Kidney glomerular epithelial cell (primary cell): Measurements from ENCODE around the gene COMMD10.

Source experiments
- DNase-seq: peaks from one replicate; lab custom pipeline; 2025; lab: John Stamatoyannopoulos, UW

The COMMD10 gene

GRCh38 chr5:116225281-116225922, 140.6 kb downstream of the COMMD10 start:
- DNase-seq = no peak

- DNase-seq = no peak
These were observed 144.4 kb downstream of the COMMD10 start for GRCh38 chr5:116229131-116229689.

DNA sequence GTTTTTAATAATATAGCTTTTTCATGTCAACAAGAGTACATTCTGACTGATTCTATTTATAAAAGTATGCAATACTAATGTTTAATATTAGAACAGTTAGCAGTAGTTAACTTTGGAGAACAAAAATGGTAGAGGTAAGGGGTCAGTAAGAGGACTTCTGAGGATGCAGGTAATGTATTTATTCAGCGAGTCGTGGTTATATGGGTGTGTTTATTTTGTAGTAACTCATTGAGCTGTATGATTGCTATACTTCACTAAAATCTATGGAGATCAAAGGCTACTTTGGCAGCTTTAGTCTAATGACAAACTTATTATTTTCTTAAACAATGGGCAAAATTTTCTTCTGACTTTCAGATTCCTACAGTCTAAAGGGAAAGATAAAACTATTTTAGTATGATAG, 146.5 kb downstream of the COMMD10 start:
- no peak for DNase-seq

GRCh38 chr5:116234681-116235080, 149.9 kb downstream of the COMMD10 start:
- DNase-seq = no peak

DNA sequence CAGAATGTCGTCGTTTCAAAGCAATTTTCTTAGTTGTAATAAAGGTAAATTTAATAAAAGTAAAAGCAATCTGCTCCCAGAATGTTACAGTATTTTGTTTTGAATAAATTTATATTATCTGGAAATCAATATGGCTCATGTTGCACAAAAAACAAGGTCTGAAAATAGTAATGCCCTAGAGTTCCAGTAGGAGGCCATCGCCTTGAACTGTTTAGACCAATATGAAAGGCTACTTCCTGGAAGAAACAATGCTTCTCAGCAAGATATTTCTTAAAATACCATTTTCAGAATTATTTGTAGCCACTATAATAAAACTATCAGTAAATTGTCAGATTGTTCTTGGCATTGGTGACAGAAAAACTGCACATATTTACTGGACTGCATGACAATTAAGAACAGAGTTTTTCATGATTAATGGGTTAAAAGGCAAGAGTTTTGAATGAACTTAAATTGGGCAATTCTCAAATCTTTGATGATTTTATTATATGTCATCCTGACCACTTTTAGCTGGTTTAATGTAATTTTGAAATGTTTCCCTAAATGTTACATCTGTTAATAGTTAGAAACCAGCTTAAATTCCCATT, 153.2 kb downstream of the COMMD10 start:
- no peak for DNase-seq

DNA sequence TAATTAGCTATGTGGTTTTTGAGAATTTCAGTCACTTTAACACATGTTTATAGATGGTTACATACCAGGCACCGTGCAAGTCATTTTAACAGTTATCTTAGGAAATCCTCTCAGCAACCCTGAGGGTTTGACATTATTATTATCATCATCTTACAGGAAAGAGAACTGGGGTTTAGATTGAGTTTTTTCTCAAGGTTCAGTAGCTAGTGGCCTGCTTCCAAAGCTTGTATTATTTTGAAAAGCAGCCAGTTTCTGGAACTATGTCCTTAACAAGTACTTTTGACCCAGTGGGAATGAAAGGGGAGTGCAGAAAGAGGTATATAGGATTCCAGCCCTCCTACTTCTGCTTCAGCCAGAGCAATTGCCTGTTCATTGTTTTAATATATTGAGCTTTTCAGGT, 157.5 kb downstream of the COMMD10 start:
- DNase-seq = no peak

DNA sequence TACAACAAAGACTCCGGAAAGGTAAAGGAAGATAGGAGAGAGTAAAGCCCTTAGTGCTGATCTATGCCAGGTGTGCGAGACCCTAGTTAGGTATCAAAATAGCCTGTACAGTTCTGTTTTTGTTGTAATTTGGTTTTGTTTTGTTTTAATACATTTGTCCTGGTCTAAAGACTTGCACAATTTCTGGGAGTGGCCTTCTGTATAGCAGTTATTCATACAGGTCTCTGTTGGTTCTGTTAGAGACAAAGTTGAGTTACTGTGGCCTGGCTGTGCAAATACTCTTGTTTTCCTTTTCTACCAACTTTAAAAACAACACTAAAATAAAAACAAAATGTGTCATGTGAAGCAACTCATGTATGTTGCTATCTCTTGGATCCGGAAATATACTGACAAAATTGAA, 163.6 kb downstream of the COMMD10 start:
- no peak for DNase-seq

- no peak for DNase-seq
These were observed 164.8 kb downstream of the COMMD10 start for GRCh38 chr5:116249648-116250047.

GRCh38 chr5:116256717-116257116, 171.9 kb downstream of the COMMD10 start:
- no peak for DNase-seq

DNA sequence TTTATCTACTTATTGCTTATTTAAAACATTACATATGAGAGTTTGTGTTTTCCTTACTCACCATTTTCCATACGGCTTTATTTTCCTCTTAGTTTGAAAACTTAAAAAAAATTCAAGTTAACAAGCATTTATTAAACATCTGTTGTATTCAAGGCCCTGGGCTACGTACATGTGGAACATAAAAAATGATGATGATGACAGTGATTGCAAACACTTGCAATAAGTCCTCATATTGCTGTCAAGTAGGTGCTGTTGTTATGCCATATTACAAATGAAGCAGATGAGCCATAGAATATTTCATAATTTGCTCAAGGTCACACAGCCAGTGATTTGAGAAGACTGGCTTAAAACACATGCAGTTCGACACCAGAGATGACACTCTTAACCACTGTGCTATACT, 180.6 kb downstream of the COMMD10 start:
- no peak for DNase-seq

GRCh38 chr5:116271446-116272025, 186.7 kb downstream of the COMMD10 start:
- no peak for DNase-seq

GRCh38 chr5:116272281-116272941, 187.6 kb downstream of the COMMD10 start:
- no peak for DNase-seq

GRCh38 chr5:116273448-116274242, 188.8 kb downstream of the COMMD10 start:
- peak; percentile 91 for DNase-seq

DNA sequence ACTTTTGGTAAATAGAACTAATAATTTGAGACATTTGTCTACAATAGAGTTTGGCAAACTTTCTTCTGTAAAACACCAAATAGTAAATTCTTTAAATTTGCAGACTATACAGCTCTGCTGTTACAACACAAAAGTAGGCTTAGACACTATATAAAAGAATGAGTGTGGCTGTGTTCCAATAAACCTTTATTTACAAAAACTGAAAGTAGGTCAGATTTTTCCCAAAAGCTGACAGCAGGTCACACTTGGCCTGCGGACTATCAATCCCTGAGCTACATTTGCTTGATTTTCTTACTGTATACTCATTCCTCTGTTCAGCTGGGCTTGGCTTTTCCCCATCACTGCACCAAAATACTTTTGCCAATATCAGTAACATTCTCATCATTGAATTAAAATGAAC, 189.4 kb downstream of the COMMD10 start:
- DNase-seq = no peak

DNA sequence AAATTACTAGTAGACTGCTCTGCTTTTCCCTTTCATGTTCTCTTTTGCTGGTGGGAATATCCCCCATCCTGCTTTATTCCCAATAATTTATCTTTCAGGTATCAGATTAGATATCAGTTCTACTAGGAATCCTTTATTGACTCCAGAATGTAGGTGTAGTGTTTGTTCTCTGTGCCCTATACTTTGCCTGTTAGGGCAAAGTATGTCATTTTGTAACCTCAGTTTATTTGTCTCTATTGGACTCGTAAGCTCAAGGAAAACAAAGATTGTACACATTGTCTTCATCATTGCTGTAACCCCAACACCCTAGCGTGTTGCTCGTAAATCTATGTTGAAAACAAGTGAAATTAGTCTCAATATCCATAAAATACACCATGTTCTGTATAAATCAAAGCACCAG, 190.5 kb downstream of the COMMD10 start:
- no peak for DNase-seq

DNA sequence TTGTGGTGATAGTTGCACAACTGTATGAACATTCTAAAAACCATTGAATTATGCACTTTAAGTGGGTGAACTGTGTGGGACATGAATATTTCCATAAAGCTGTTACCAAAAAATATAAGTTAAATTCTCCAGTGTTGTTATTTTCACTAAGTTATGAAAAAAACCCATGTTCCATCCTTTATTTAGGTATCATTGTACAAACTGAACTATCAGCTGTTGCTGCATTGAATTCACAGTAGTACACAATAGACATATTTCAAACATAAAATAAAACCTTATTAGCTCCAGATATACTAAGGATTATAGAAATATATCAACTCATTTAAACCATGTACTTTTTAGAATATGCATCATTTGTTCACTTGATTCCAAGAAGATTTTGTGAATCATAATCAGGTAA, 192.1 kb downstream of the COMMD10 start:
- DNase-seq = no peak

GRCh38 chr5:116280149-116280803, 195.5 kb downstream of the COMMD10 start:
- DNase-seq = no peak

GRCh38 chr5:116281309-116281708, 196.5 kb downstream of the COMMD10 start:
- no peak for DNase-seq

DNA sequence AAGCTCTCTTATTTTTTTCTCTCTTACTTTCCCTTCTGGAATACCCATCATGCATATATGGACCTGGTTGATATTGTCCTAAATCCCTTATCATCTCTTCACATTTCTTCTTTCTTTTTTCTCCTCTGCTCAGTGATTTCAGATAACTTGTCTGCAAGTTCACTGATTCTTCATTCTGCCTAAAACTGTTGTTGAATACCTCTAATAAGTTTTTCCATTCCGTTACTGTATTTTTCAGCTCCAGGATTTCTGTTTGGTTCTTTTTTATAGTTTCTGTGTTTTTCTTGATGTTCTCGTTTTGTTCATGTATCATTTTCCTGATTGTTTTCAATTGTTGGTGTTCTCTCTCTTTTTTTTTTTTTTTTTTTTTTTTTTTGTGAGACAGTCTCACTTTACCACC, 203.7 kb downstream of the COMMD10 start:
- no peak for DNase-seq

- no peak for DNase-seq
These were observed 204.5 kb downstream of the COMMD10 start for GRCh38 chr5:116289276-116289675.

DNA sequence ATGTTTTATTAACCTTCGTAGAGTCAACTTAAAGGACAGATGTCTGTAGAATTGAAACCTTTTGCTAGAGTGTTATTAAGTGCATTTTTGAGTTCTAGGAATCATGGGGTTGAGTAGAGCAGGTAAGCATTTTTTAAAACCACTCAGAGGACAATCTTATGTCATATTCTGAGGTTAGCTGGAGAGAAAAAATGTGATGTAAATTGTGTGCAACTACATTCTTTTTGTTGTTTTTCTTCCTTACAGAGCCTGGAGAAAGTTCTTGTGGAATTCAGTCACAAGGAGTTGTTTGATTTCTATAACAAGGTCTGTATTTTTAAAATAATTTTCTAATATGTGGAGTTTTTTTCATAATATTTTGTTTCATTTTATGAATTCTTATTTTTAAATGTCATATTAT, 206.4 kb downstream of the COMMD10 start:
- no peak for DNase-seq

- DNase-seq = no peak
These were observed 207.5 kb downstream of the COMMD10 start for GRCh38 chr5:116292321-116292720.
